H1 (cell line): ENCODE data around the gene EGFR. TPM values are rescaled to one million over a fixed set of nuclear protein-coding genes. Genes with fewer than 3 reads are reported as not detected.

Experiments used
- CTCF ChIA-PET: fragments of 300-600 bp; sonication (Branson Sonifier 250); formaldehyde crosslinking; loops from one replicate; lab custom pipeline; 2021; ENCODE audit not compliant: partially characterized antibody; lab: Charles Lee
- POLR2A ChIA-PET: fragments of 300-600 bp; sonication (Branson Sonifier 250); formaldehyde crosslinking; loops from one replicate; lab custom pipeline; 2021; ENCODE audit warnings: inconsistent platforms; ENCODE audit not compliant: partially characterized antibody; lab: Charles Lee
- DNase-seq, 2 experiments: peaks; one replicate each; pipeline versions ENCODE4 v3.0.0 to v3.0.0-alpha.2; 2010 to 2022; ENCODE audit warnings: low spot score in 2 of 2, low read depth in 1 of 2, mixed read lengths in 1 of 2
- FAIRE-seq: peaks from 2 replicates; lab custom pipeline; 2011; peaks lifted over from hg19 to GRCh38; lab: Jason Lieb, UNC
- H2AFZ ChIP-seq: 2 replicates; pipeline ENCODE4 v1.8.1; 2012; ENCODE audit warnings: low read length, inconsistent platforms
- H2AK5ac ChIP-seq: 2 replicates; pipeline ENCODE4 v1.6.1; 2013; ENCODE audit warnings: low read depth, low read length
- H2BK120ac ChIP-seq: replicated peaks from 2 replicates; pipeline ENCODE3; 2013; ENCODE audit warnings: low read depth, low read length, inconsistent platforms
- H2BK12ac ChIP-seq: 2 replicates; pipeline ENCODE4 v1.6.1; 2013; ENCODE audit warnings: low read depth, low read length
- H2BK15ac ChIP-seq: 2 replicates; pipeline ENCODE4 v1.6.1; 2013; ENCODE audit warnings: low read length
- H2BK20ac ChIP-seq: 2 replicates; pipeline ENCODE4 v1.6.1; 2013; ENCODE audit warnings: low read length
- H2BK5ac ChIP-seq: 2 replicates; pipeline ENCODE4 v1.6.1; 2013; ENCODE audit warnings: low read depth, low read length
- H3K14ac ChIP-seq: 2 replicates; pipeline ENCODE4 v1.6.1; 2013; ENCODE audit warnings: inconsistent platforms; ENCODE audit not compliant: insufficient read length
- H3K18ac ChIP-seq: 2 replicates; pipeline ENCODE4 v1.6.1; 2013; ENCODE audit warnings: low read length; ENCODE audit errors: extremely low read depth
- H3K23ac ChIP-seq: 2 replicates; pipeline ENCODE4 v1.6.1; 2013; ENCODE audit warnings: inconsistent platforms; ENCODE audit not compliant: insufficient read length
- H3K23me2 ChIP-seq: 2 replicates; pipeline ENCODE4 v1.6.1; 2013; ENCODE audit warnings: low read depth, low read length
- H3K27ac ChIP-seq: 2 replicates; pipeline ENCODE4 v1.6.1; 2011; ENCODE audit warnings: low read depth, low read length, inconsistent platforms
- H3K27me3 ChIP-seq, 4 experiments: replicated peaks in 1 of 4; 1 replicate in 1 of 4; 2 replicates in 3 of 4; pipeline versions ENCODE4 v1.6.1 to v1.8.1; 2011 to 2013; ENCODE audit warnings: low read length in 3 of 4, mild to moderate bottlenecking in 3 of 4, inconsistent platforms in 2 of 4, mixed read lengths in 2 of 4, moderate library complexity in 1 of 4; ENCODE audit not compliant: control insufficient read depth in 3 of 4, insufficient read depth in 3 of 4; ENCODE audit errors: extremely low read depth in 1 of 4
- H3K36me3 ChIP-seq, 4 experiments: 2 replicates each; pipeline versions ENCODE4 v1.6.1 to v1.8.1; 2011 to 2013; ENCODE audit warnings: mild to moderate bottlenecking in 4 of 4, low read length in 3 of 4, moderate library complexity in 2 of 4, control low read depth in 1 of 4, inconsistent platforms in 1 of 4; ENCODE audit not compliant: insufficient read depth in 4 of 4, control insufficient read depth in 2 of 4
- H3K4ac ChIP-seq: replicated peaks from 2 replicates; pipeline ENCODE3; 2013; ENCODE audit warnings: low read length, low read depth, mixed read lengths, inconsistent platforms; ENCODE audit not compliant: insufficient read length
- H3K4me1 ChIP-seq, 4 experiments: replicated peaks in 1 of 4; 1 replicate in 1 of 4; 2 replicates in 3 of 4; pipeline versions ENCODE4 v1.6.1 to v1.8.1; 2011 to 2013; ENCODE audit warnings: low read length in 3 of 4, inconsistent platforms in 2 of 4, mixed read lengths in 1 of 4; ENCODE audit not compliant: insufficient read depth in 4 of 4, control insufficient read depth in 3 of 4
- H3K4me2 ChIP-seq, 2 experiments: 2 replicates each; pipeline versions ENCODE4 v1.6.1 to v1.8.1; 2011 to 2013; ENCODE audit warnings: low read depth in 2 of 2, low read length in 2 of 2, control low read depth in 1 of 2, inconsistent platforms in 1 of 2, mild to moderate bottlenecking in 1 of 2; ENCODE audit not compliant: insufficient read depth in 1 of 2
- H3K4me3 ChIP-seq, 4 experiments: fragments of 200-600, 300-600 bp in 1 of 4; sonication (generic), shearing (Covaris generic), sonication (Bioruptor Twin) in 1 of 4; 2 replicates each; pipeline versions ENCODE4 v1.5.1 to v1.8.1; 2011 to 2016; ENCODE audit warnings: low read length in 4 of 4, low read depth in 3 of 4, control low read depth in 2 of 4, inconsistent platforms in 2 of 4, mild to moderate bottlenecking in 2 of 4, mixed read lengths in 1 of 4, moderate library complexity in 1 of 4; ENCODE audit not compliant: insufficient read depth in 2 of 4; ENCODE audit errors: extremely low read depth in 1 of 4
- H3K56ac ChIP-seq: replicated peaks from 2 replicates; pipeline ENCODE3; 2013; ENCODE audit warnings: low read depth, mild to moderate bottlenecking, mixed read lengths, low read length, inconsistent platforms; ENCODE audit not compliant: insufficient read length
- H3K79me1 ChIP-seq: 2 replicates; pipeline ENCODE4 v1.6.1; 2013; ENCODE audit warnings: low read depth, low read length, control low read depth
- H3K79me2 ChIP-seq, 2 experiments: 2 replicates each; pipeline versions ENCODE4 v1.6.1 to v1.8.1; 2012 to 2013; ENCODE audit warnings: low read length in 2 of 2, mild to moderate bottlenecking in 2 of 2, inconsistent platforms in 1 of 2; ENCODE audit not compliant: insufficient read depth in 2 of 2, control insufficient read depth in 1 of 2
- H3K9ac ChIP-seq, 4 experiments: replicated peaks in 1 of 4; 1 replicate in 1 of 4; 2 replicates in 3 of 4; pipeline versions ENCODE4 v1.6.1 to v1.8.1; 2011 to 2013; ENCODE audit warnings: low read depth in 3 of 4, low read length in 3 of 4, control low read depth in 2 of 4, mild to moderate bottlenecking in 2 of 4, moderate library complexity in 2 of 4, inconsistent platforms in 1 of 4; ENCODE audit errors: extremely low read depth in 1 of 4
- H3K9me3 ChIP-seq, 2 experiments: 2 replicates each; pipeline versions ENCODE4 v1.6.1 to v1.8.1; 2012 to 2013; ENCODE audit warnings: mild to moderate bottlenecking in 2 of 2, moderate library complexity in 2 of 2, control low read depth in 1 of 2, inconsistent platforms in 1 of 2, low read depth in 1 of 2, low read length in 1 of 2, mixed read lengths in 1 of 2; ENCODE audit not compliant: insufficient read depth in 2 of 2
- H4K20me1 ChIP-seq, 2 experiments: replicated peaks in 1 of 2; 2 replicates each; pipeline versions ENCODE3 to v1.8.1; 2011 to 2013; ENCODE audit warnings: inconsistent platforms in 2 of 2, low read length in 2 of 2, mild to moderate bottlenecking in 1 of 2; ENCODE audit not compliant: insufficient read depth in 2 of 2, control insufficient read depth in 1 of 2
- H4K5ac ChIP-seq: 2 replicates; pipeline ENCODE4 v1.6.1; 2013; ENCODE audit warnings: low read length, low read depth, mixed read lengths, inconsistent platforms; ENCODE audit not compliant: insufficient read length
- H4K8ac ChIP-seq: 2 replicates; pipeline ENCODE4 v1.8.0; 2013; ENCODE audit warnings: mild to moderate bottlenecking, moderate library complexity, low read length, inconsistent platforms; ENCODE audit not compliant: insufficient read depth; ENCODE audit errors: extremely low read depth
- H4K91ac ChIP-seq: replicated peaks from 2 replicates; pipeline ENCODE3; 2013; ENCODE audit warnings: low read length, mixed read lengths, inconsistent platforms; ENCODE audit not compliant: insufficient read length
- ATF2 ChIP-seq: IDR thresholded peaks from 2 replicates; pipeline ENCODE4 v1.6.1; 2012; ENCODE audit warnings: low read length, inconsistent platforms
- CHD1 ChIP-seq: IDR thresholded peaks from 2 replicates; pipeline ENCODE4 v1.6.1; 2012; ENCODE audit warnings: low read depth, low read length, improper control_type of control experiment
- GTF2F1 ChIP-seq: IDR thresholded peaks from 2 replicates; pipeline ENCODE4 v1.6.1; 2012; ENCODE audit warnings: low read depth, low read length, improper control_type of control experiment, borderline replicate concordance
- JUN ChIP-seq: IDR thresholded peaks from 2 replicates; pipeline ENCODE4 v1.6.1; 2011; ENCODE audit warnings: low read depth, mild to moderate bottlenecking, improper control_type of control experiment, low read length
- JUND ChIP-seq: IDR thresholded peaks from 2 replicates; pipeline ENCODE4 v1.6.1; 2011; ENCODE audit warnings: mild to moderate bottlenecking, improper control_type of control experiment, low read length
- KDM1A ChIP-seq: fragments of 200-600, 300-600 bp; sonication (generic); IDR thresholded peaks from 2 replicates; pipeline ENCODE4 v1.7.1; 2016; ENCODE audit warnings: mild to moderate bottlenecking, low read length, borderline replicate concordance
- RAD21 ChIP-seq, 2 experiments: IDR thresholded peaks in 1 of 2; conservative IDR thresholded peaks in 1 of 2; 2 replicates each; pipeline ENCODE4 v1.6.1; 2011; ENCODE audit warnings: low read depth in 2 of 2, low read length in 2 of 2, improper control_type of control experiment in 1 of 2, inconsistent platforms in 1 of 2, mild to moderate bottlenecking in 1 of 2, moderate library complexity in 1 of 2
- SAP30 ChIP-seq: fragments of 300-600 bp; sonication (generic); IDR thresholded peaks from 2 replicates; pipeline ENCODE4 v1.7.1; 2012; ENCODE audit warnings: low read length, moderate library complexity, mild to moderate bottlenecking, inconsistent platforms; ENCODE audit not compliant: insufficient read depth, insufficient replicate concordance
- SIX5 ChIP-seq: IDR thresholded peaks from 2 replicates; pipeline ENCODE4 v1.6.1; 2011; ENCODE audit warnings: mild to moderate bottlenecking, low read depth, low read length
- SP2 ChIP-seq: IDR thresholded peaks from 2 replicates; pipeline ENCODE4 v1.6.1; 2012; ENCODE audit warnings: mild to moderate bottlenecking, low read length, inconsistent platforms
- SUZ12 ChIP-seq: fragments of 200-600 bp; sonication (generic); IDR thresholded peaks from 2 replicates; pipeline ENCODE4 v1.6.1; 2012; ENCODE audit warnings: mild to moderate bottlenecking, inconsistent platforms, low read length, moderate library complexity, mixed read lengths
- TAF1 ChIP-seq: IDR thresholded peaks from 2 replicates; pipeline ENCODE4 v1.6.1; 2011; ENCODE audit warnings: mild to moderate bottlenecking, low read depth, low read length
- WGBS, 2 experiments: shearing (Covaris generic) in 1 of 2; methylation state at CpG; one replicate each; pipeline versions ENCODE4 v1.1.6 to v1.1.7; 2013 to 2015; ENCODE audit warnings: low lambda C conversion rate in 2 of 2, mixed read lengths in 2 of 2, inconsistent platforms in 1 of 2, low coverage in 1 of 2, missing lambda C conversion rate in 1 of 2; ENCODE audit not compliant: insufficient replicate concordance in 2 of 2, insufficient coverage in 1 of 2, insufficient read length in 1 of 2; ENCODE audit errors: extremely low coverage in 1 of 2, missing lambda C conversion rate in 1 of 2; 5-methylcytosine and 5-hydroxymethylcytosine counted together
- polyA plus RNA-seq, 7 experiments: library from polyadenylated mRNA; depleted of rRNA in 3 of 7; stranded (reverse) in 5 of 7; unstranded in 2 of 7; fragments of >200 nt in 5 of 7; fragments of 200-250 nt in 2 of 7; gene quantifications; 1 replicate in 5 of 7; 2 replicates in 1 of 7; 4 replicates in 1 of 7; pipeline versions ENCODE4 v1.2.1 to v1.2.3, GENCODE V29; 2011 to 2013; ENCODE audit warnings: missing spikeins in 2 of 7, mixed read lengths in 2 of 7
- total RNA-seq: library from RNA; stranded (reverse); fragmentation: NEBNext Ultra II Directional; extraction: Animal tissue kit (Norgen Biotek cat#: 25700); gene quantifications from 2 replicates; pipeline ENCODE4 v1.2.1, GENCODE V29; 2021

Gene EGFR
- total and polyA plus RNA-seq, 2 of the 8 experiments (the other 6 are each of a cell fraction or from before 2014, with no cell fraction given), result 1.9 to 5.8 TPM

GRCh38 chr7:55236476-55236875 lies 217.7 kb downstream of the EGFR start:
- Histone ChIP-seq H3K79me1 (no peaks in the 10 kb centered on the region), H2BK12ac (no peak overlapping the region), H4K20me1 (no peaks in the 10 kb centered on the region), H3K9ac (no peak overlapping the region), H3K27ac (no peak overlapping the region), H3K18ac (no peak overlapping the region), H2BK15ac (no peak overlapping the region), H3K4me3 (no peak overlapping the region), H2BK20ac (no peak overlapping the region), H3K23ac (no peak overlapping the region), H2BK120ac (no peak overlapping the region), H3K14ac (no peak overlapping the region), H3K4me1 (peaks cover 0 to 8% (median 2%) of the 10 kb centered on the region in 4 experiments; a peak in 1 of 7 replicates), H3K79me2 (no peaks in the 10 kb centered on the region), H3K23me2 (no peaks in the 10 kb centered on the region), H3K9me3 (no peaks in the 10 kb centered on the region), H4K5ac (no peak overlapping the region), H4K8ac (no peak overlapping the region), H2BK5ac (no peak overlapping the region), H3K4ac (no peak overlapping the region), H2AFZ (no peak overlapping the region), H3K56ac (no peak overlapping the region), H2AK5ac (no peak overlapping the region), H3K27me3 (peaks cover 0 to 2% (median 0%) of the 10 kb centered on the region in 4 experiments; a peak in 1 of 7 replicates), H3K4me2 (no peak overlapping the region), H4K91ac (no peak overlapping the region), H3K36me3 (no peaks in the 10 kb centered on the region)
- no peak for FAIRE-seq
- no peak for DNase-seq
- CTCF ChIA-PET, result no interaction called here
- 89% methylated on average over 8 of the region's 8 CpGs; no CpG with 5 or more reads in 1 of the 2 experiments for WGBS, 2 experiments
- POLR2A ChIA-PET, result no interaction called here
- TF ChIP-seq JUN (no peak), ATF2 (no peak), SAP30 (no peak), JUND (no peak), SUZ12 (no peak), CHD1 (no peak), SP2 (no peak), SIX5 (no peak), GTF2F1 (no peak), TAF1 (no peak), RAD21 (IDR thresholded peaks at IDR 0.05 in 1 of 2, conservative IDR thresholded peaks at IDR 0.05 in 1 of 2; ENCODE audit: low read depth in 2 of 2, low read length in 2 of 2) (no peak), KDM1A (no peak)
